GM19238 (cell line): Measurements from ENCODE around the gene NPTX1.

Experiments
- DNase-seq: peaks from one replicate; pipeline ENCODE4 v3.0.0; 2011; ENCODE audit warnings: low spot score; ENCODE audit not compliant: insufficient read length

Gene NPTX1

DNA sequence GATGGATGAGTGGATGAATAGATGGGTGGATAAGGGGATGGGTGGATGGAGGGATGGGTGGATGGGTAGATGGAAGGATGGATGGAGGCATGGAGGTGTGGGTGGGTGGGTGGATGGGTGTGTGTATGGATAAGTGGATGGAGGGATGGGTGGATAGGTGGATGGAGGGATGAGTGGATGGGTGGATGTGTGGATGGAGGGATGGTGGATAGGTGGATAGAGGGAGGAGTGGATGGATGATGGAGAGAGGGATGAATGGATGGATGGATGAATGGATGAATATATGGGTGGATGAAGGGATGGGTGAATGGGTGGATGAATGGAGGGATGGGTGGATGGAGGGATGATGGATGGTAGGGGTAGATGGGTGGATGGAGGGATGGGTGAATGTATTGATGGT, 27.5 kb upstream of the NPTX1 start:
- DNase-seq: no peak

GRCh38 chr17:80503031-80503430, 26.6 kb upstream of the NPTX1 start:
- DNase-seq: no peak

- DNase-seq: no peak
Observed at GRCh38 chr17:80502578-80502877, 26.1 kb upstream of the NPTX1 start.

DNA sequence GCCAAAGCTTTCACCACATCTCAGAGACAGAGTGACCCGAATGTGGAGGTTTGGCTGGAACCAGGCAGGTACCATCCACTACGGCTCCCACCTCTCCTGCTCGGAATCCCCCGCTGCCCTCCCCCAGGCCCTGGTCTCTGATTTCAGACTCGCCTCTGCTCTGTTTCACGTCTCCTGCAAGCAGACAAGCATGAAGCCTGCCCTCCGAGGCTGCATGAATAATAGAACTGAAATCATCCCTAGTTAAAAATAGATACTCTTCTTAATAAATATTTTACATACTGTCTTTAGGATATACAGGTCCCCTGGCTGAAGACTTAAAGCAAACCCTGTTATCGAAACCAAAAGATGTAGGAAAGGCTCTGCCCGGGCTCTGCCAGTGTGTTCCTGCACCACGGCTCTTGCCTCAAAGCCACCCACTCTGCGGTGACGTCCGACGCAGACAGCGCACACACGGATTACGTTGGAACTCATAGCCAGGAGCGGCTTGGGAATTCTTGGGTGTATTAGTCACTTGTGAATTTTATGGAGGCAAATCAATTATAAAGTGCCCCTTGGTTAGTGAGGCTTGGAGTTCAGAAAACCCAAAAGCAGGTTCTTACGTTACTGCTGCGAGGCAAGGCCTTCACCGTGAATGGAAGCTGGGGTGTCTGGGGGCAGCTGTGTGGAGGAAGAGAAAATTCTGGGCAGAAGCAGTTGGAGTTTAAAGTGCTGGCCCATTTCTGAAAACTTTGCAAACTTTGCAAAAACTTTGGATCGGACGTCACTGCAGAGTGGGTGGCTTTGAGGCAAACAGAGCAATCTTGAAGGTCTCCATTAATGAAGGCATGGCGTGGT, 25.6 kb upstream of the NPTX1 start:
- DNase-seq: no peak

DNA sequence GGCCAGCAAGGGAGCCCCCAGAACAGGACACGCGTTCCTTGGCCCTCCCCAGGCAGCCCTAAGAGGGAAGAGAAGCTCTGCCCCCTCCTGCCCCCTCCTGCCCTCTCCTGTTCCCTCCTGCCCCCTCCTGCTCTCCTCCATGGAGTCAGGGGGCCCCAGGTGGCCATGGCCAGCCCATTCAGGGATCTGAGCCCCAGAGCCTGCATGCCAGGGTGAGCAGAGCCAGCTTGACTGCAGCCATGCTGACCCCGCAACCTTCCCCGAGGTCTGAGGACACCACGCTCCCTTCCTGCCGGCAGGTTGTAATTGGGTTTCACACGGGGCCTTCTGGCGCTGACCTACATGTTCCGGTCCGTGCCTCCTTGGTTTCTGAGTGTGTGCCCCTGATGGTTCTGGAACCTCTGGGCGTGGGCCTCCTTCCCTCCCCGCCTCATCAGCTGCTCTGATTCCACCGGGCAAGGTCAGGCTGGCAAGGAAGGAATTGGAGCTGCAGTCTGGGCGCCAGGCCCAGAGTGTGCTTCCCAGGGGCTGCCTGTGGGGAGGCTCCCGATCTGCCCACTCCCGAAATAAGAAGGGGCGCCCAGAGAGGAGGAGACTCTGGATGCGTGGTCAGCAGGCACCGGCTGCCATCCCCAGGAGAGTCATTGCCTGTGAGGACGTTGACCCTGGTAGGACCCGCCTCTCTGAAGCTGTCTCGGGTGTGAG, 23.7 kb upstream of the NPTX1 start:
- DNase-seq: no peak

GRCh38 chr17:80499560-80499959, 23.2 kb upstream of the NPTX1 start:
- DNase-seq: no peak

- DNase-seq: no peak
Observed at GRCh38 chr17:80498920-80499410, 22.6 kb upstream of the NPTX1 start.

DNA sequence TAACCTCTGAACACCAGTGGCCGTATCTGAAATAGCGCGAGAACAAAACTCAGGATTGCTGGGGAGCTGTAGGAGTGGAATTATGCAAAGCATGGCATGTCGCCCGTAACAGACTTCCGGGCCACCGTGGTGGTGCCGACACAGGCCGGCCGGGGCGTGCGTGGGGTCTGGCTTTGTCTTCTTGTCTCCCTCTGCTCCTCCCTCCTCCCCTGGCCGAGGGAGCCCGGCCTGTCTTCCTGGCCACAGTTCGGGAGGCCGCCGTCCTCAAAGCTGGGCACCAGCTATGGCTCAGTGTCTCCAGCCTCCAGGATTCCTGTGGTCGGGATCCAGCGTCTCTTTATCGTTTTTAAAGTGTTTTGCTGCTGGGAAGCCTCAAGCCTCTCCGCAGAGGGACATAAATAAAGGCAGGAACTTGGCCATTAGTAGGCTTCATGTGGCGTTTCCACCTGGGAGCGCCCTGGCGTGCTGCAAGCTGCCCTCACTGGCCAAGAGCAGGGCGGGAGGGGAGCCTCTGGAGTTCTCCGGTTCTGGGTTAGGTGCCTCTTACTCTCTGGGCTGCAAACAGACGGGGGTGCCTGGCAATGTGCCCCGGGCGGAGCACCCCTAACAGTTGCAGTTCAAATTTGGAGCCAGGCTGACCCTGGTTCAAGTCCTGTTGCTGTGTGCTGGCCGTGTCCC, 22.0 kb upstream of the NPTX1 start:
- no peak for DNase-seq

- no peak for DNase-seq
Observed at GRCh38 chr17:80497726-80498241, 21.4 kb upstream of the NPTX1 start.

DNA sequence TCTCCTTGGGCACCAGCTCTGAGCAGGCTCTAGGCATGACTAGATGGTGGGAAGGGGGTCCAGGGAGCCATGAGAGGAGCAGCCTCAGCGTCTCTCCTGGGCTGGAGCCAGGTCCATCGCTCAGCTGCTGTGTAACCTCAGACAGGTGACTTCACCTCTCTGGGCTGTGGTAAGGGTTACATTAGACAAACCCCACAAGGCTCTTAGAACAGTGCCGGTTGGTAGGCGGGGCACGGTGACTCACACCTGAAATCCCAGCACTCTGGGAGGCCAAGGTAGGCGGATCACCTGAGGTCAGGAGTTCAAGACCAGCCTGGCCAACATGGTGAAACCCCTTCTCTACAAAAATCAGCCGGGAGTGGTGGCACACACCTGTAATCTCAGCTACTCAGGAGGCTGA, 18.1 kb upstream of the NPTX1 start:
- DNase-seq: no peak

GRCh38 chr17:80492343-80493136, 16.1 kb upstream of the NPTX1 start:
- DNase-seq: no peak

DNA sequence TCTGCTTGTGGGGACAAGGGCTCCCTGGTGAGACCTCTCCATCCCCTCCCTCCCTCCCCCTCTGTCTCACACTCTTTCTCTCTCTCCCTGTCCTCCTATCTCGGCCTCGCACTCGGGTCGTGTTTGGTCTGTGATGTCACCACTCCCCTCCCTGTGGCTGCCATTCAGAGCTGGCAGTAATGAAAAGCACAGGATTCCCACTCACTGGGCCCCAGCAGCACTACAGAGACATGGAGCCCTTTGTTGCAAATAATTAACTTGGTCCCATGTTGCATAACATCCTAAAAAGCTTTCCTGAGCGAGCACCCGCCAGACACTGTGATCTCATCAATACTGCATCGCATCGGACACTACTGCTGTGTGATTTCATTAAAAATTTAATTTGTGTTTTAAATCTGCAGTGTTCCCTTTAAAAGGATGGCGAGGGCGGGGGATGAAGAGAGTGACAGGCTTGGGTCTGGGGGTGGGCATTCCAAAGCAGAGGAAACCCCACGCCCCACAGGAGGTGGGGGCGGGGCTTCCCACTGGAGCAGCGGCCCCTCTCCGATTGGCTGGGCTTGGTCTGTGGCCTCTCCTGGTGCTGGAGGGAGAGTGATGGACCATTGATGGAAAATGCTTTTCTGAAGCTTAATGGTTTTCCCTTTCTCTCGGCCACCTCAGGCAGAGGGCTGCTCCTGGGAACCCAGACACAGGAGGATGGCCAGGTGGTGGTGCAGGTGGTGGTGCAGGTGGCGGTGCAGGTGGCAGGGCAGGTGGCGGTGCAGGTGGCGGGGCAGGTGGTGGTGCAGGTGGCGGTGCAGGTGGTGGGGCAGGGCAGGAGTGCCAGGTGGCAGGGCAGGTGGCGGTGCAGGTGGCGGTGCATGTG, 15.3 kb upstream of the NPTX1 start:
- DNase-seq: no peak

DNA sequence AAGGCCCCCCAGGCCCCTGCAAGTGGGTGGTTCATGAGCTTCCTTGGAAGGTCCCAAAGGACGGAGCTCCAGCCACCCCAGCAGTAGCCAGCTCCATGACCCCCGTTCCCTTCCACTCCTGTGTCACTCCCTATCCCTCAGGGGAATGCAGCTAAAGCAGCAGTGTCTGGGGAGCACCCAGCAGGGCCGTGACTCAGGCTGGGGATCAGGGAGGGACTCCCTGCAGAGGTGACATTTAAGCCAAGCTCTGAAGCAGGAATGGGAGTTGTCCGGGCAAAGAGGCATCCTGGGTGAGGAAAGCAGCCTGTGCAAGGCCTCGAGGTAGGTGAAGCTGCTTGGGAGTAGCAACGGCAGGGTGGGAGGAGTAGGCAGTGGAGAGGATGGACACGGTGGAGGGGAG, 11.1 kb upstream of the NPTX1 start:
- DNase-seq: no peak

DNA sequence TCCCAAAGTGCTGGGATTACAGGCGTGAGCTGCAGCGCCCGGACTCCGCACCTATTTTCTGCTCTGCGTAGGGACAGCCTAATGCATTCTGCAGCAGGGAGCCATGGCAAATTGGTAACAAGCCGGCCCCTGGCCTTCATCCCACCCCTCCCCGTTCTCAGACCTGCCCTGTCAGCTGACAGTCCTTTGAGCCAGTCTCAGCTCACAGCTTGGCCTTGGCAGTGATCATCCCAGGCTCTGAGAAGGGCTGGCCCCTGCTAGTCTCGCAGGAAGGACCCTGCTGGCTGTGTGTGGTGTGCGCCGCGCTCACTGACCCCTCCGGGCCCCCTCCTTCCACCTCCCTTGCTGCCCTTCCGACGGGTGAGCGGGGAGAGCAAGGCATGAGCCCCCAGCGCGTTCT, 10.3 kb upstream of the NPTX1 start:
- DNase-seq: no peak

DNA sequence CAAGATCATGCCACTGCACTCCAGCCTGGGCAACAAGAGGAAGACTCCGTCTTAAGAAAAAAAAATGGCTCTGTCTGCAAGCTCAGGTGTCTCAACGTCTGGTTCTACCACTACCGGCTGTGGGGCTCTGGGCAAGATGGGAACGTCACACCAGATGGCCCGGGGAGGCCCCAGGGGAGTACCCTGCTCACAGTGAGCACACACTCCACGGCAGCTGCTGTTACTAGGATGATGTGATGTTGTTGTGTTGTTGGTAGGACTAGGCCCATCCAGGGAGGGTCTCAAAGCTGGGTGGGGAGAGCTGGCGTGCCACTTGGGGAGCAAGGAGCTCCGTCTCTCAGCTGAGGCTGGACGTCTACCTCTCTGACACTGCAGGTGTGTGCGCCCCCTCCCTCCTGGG, 9.4 kb upstream of the NPTX1 start:
- DNase-seq: no peak

GRCh38 chr17:80482555-80483308, 6.3 kb upstream of the NPTX1 start:
- no peak for DNase-seq

GRCh38 chr17:80482058-80482318, 5.6 kb upstream of the NPTX1 start:
- DNase-seq: no peak

- no peak for DNase-seq
Observed at GRCh38 chr17:80481284-80482057, 5.1 kb upstream of the NPTX1 start.

- DNase-seq: no peak
Observed at GRCh38 chr17:80480248-80480647, 3.8 kb upstream of the NPTX1 start.
